ENCODE data around the gene RGP1. TPM values are rescaled to one million over a fixed set of nuclear protein-coding genes. Genes with fewer than 3 reads are reported as not detected.

The RGP1 gene
- total RNA-seq, 1 experiment from 2014 or later: 26.6 TPM

DNA sequence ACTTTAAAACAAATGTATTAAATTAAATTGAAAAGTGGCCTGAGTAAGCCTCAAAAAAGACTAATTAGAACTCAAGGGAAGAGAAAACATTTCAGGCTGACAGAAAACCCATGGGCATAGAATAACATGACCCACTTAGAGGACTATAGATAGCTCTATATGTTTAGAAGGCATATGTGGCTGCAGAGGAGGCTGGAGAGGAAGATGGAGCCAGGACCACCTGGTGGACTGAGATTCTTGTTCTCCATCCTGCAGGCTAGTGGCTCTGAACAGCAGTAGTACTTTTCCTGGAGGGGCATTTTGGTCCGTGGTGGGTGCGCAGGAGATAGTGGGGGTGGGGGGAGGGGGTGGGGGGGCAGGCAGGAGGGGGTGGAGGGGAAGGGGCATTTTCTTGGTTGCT is 32.0 kb downstream of the RGP1 start:
- TF ChIP-seq, protein P1, sequence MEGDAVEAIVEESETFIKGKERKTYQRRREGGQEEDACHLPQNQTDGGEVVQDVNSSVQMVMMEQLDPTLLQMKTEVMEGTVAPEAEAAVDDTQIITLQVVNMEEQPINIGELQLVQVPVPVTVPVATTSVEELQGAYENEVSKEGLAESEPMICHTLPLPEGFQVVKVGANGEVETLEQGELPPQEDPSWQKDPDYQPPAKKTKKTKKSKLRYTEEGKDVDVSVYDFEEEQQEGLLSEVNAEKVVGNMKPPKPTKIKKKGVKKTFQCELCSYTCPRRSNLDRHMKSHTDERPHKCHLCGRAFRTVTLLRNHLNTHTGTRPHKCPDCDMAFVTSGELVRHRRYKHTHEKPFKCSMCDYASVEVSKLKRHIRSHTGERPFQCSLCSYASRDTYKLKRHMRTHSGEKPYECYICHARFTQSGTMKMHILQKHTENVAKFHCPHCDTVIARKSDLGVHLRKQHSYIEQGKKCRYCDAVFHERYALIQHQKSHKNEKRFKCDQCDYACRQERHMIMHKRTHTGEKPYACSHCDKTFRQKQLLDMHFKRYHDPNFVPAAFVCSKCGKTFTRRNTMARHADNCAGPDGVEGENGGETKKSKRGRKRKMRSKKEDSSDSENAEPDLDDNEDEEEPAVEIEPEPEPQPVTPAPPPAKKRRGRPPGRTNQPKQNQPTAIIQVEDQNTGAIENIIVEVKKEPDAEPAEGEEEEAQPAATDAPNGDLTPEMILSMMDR (IDR thresholded peaks at IDR 0.05; ENCODE audit: unreplicated experiment): no peak
- no peaks in the 10 kb centered on the region for H3K9me3 Mint-ChIP-seq (ENCODE audit: low read depth, unreplicated experiment)
- DNase-seq: no peak
- intact Hi-C loops (cut with micrococcal nuclease; ENCODE audit: unreplicated experiment): no loop called here
- H3K27ac Mint-ChIP-seq (ENCODE audit: unreplicated experiment): no peak overlapping the region
- H3K4me1 Mint-ChIP-seq (ENCODE audit: low read depth, unreplicated experiment): no peaks in the 10 kb centered on the region
- no TSS peak for BruUV-seq (replicated peaks)
- peaks cover 9% of the 10 kb centered on the region for H3K36me3 Mint-ChIP-seq (ENCODE audit: insufficient read depth, unreplicated experiment)
- CTCF ChIA-PET: no interaction called here
- no peaks in the 10 kb centered on the region for H3K27me3 Mint-ChIP-seq (ENCODE audit: unreplicated experiment)
- no peak overlapping the region for H3K4me3 Mint-ChIP-seq (ENCODE audit: low read depth, unreplicated experiment)

DNA sequence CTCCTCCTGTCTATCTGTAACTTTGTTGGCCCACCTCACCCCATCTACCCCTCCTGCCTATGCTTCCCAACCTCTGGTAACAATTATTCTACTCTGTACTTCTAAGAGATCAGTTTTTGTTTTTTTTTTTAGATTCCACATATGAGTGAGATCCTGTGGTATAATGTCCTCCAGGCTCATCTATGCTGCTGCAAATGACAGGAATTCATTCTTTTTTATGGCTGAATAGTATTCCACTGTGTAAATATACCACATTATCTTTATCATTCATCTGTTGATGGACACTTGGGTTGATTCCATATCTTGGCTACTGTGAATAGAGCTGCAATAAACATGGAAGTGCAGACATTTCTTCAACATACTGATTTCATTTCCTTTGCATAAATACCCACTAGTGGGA is 34.3 kb downstream of the RGP1 start:
- Mint-ChIP-seq H3K4me1 (ENCODE audit: low read depth, unreplicated experiment) (no peaks in the 10 kb centered on the region), H3K27ac (ENCODE audit: unreplicated experiment) (no peak overlapping the region), H3K36me3 (ENCODE audit: insufficient read depth, unreplicated experiment) (peaks cover 5% of the 10 kb centered on the region), H3K27me3 (ENCODE audit: unreplicated experiment) (no peaks in the 10 kb centered on the region), H3K9me3 (ENCODE audit: low read depth, unreplicated experiment) (no peaks in the 10 kb centered on the region), H3K4me3 (ENCODE audit: low read depth, unreplicated experiment) (no peak overlapping the region)
- no peak for DNase-seq
- CTCF ChIA-PET: no interaction called here
- TF ChIP-seq, protein P1 (IDR thresholded peaks at IDR 0.05; ENCODE audit: unreplicated experiment): no peak
- BruUV-seq (replicated peaks): no TSS peak
- intact Hi-C loops (cut with micrococcal nuclease; ENCODE audit: unreplicated experiment): no loop called here

DNA sequence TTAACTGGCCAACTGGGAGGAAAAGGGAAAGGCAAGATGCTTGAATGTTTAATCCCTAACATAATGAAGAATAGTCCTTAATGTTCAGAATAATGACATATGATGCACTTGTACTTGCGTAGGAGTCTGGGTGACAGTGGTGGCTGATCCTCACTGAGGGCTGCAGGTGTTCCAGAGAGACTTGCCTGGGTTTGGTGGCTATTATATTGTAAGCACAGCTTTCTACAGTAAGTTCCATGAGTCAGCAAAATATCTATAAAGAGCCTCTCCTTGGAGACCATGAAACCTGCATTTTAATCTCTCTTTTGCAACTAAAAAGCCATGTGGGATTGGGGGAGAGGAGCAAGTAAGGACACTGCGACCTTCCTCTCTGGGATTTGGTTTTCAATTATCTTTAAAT is 40.5 kb downstream of the RGP1 start:
- CTCF ChIA-PET: interaction anchor here (1.0 to 2.6 kb wide), 4 partner anchors 29 to 144 kb away, joined by 3 to 16 read pairs (median 4); no protein-coding TSS in a partner anchor
- intact Hi-C loops (cut with micrococcal nuclease; ENCODE audit: unreplicated experiment): no loop called here
- peaks cover 10% of the 10 kb centered on the region for H3K36me3 Mint-ChIP-seq (ENCODE audit: insufficient read depth, unreplicated experiment)
- no peaks in the 10 kb centered on the region for H3K9me3 Mint-ChIP-seq (ENCODE audit: low read depth, unreplicated experiment)
- BruUV-seq (replicated peaks): no TSS peak
- peaks cover 5% of the 10 kb centered on the region for H3K4me1 Mint-ChIP-seq (ENCODE audit: low read depth, unreplicated experiment)
- H3K27me3 Mint-ChIP-seq (ENCODE audit: unreplicated experiment): no peaks in the 10 kb centered on the region
- TF ChIP-seq, protein P1 (IDR thresholded peaks at IDR 0.05; ENCODE audit: unreplicated experiment): no peak
- H3K4me3 Mint-ChIP-seq (ENCODE audit: low read depth, unreplicated experiment): no peak overlapping the region
- H3K27ac Mint-ChIP-seq (ENCODE audit: unreplicated experiment): no peak overlapping the region
- no peak for DNase-seq

DNA sequence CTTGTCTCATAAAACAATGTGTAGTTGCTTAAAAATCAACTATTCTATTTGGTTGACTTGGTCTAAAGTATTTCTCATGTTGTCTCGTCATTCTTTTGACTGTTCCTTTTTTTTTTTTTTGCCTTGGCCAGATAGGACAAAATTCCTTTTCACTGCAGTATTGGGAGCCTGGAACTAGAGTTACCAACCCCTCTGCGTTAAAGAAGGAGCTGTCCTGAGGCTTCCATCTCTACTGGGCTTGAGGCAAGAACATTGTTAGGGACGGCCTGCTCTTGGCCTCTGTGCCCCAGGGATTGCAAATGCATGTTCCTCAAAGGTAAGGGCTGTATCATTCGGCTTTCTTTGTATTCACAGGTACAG is 40.9 kb downstream of the RGP1 start:
- no peak overlapping the region for H3K4me3 Mint-ChIP-seq (ENCODE audit: low read depth, unreplicated experiment)
- no peaks in the 10 kb centered on the region for H3K9me3 Mint-ChIP-seq (ENCODE audit: low read depth, unreplicated experiment)
- no peak overlapping the region for H3K27ac Mint-ChIP-seq (ENCODE audit: unreplicated experiment)
- no peak for DNase-seq
- TF ChIP-seq, protein P1 (IDR thresholded peaks at IDR 0.05; ENCODE audit: unreplicated experiment): no peak
- intact Hi-C loops (cut with micrococcal nuclease; ENCODE audit: unreplicated experiment): loop anchor here (1.0 kb wide), 2 partner anchors 36 to 92 kb away; no protein-coding TSS in a partner anchor
- peaks cover 9% of the 10 kb centered on the region for H3K4me1 Mint-ChIP-seq (ENCODE audit: low read depth, unreplicated experiment)
- no peaks in the 10 kb centered on the region for H3K27me3 Mint-ChIP-seq (ENCODE audit: unreplicated experiment)
- BruUV-seq (replicated peaks): no TSS peak
- CTCF ChIA-PET: interaction anchor here (1.0 to 2.6 kb wide), 6 partner anchors 24 to 144 kb away, joined by 3 to 16 read pairs (median 3); no protein-coding TSS in a partner anchor
- peaks cover 10% of the 10 kb centered on the region for H3K36me3 Mint-ChIP-seq (ENCODE audit: insufficient read depth, unreplicated experiment)

All from Calu3 (cell line).